Right lobe of liver (tissue), 6 donors: ENCODE results near the gene MAST4. TPM values are rescaled to one million over a fixed set of nuclear protein-coding genes. Genes with fewer than 3 reads are reported as not detected.

ENCODE experiments used
- ATAC-seq, 4 donors: fragments of 200-7000 bp; cut with Tn5 transposase; one replicate each; pipeline ENCODE4 v1.9.1; 2020; ENCODE audit warnings: mild to moderate bottlenecking in 4 of 4, moderate library complexity in 4 of 4
- DNase-seq, 3 donors: peaks; one replicate each; pipeline ENCODE4 v3.0.0-alpha.2; 2020
- H3K27ac ChIP-seq, 3 donors: fragments of 200-600 bp; one replicate each; pipeline ENCODE4 v1.8.0; 2022
- H3K27me3 ChIP-seq, 2 donors: fragments of 200-600 bp; one replicate each; pipeline ENCODE4 v1.8.0; 2022
- H3K36me3 ChIP-seq, 4 donors: fragments of 200-600 bp; sonication (generic) in 1 of 4; one replicate each; pipeline versions ENCODE4 v1.5.1 to v1.8.0; 2017 to 2022; ENCODE audit warnings: control low read depth in 1 of 4
- H3K4me1 ChIP-seq, 4 donors: fragments of 200-600 bp; sonication (generic) in 1 of 4; one replicate each; pipeline versions ENCODE4 v1.5.1 to v1.8.0; 2017 to 2022; ENCODE audit warnings: control low read depth in 1 of 4
- H3K4me3 ChIP-seq, 3 donors: fragments of 200-600 bp; one replicate each; pipeline ENCODE4 v1.8.0; 2022
- H3K9me3 ChIP-seq, 4 donors: fragments of 200-600 bp; sonication (generic) in 1 of 4; one replicate each; pipeline versions ENCODE4 v1.5.1 to v1.8.0; 2017 to 2022; ENCODE audit warnings: control low read depth in 1 of 4
- POLR2A ChIP-seq: fragments of 450-650 bp; IDR thresholded peaks from one replicate; pipeline ENCODE4 v1.6.1; 2017; ENCODE audit warnings: antibody characterized with exemption, mild to moderate bottlenecking
- WGBS: methylation state at CpG from one replicate; pipeline ENCODE4 v1.1.6; 2018; ENCODE audit warnings: low coverage, low lambda C conversion rate; ENCODE audit not compliant: insufficient coverage; ENCODE audit errors: missing lambda C conversion rate; 5-methylcytosine and 5-hydroxymethylcytosine counted together
- intact Hi-C, 2 donors: fragments of 100-400 bp; cut with DNase I; formaldehyde crosslinking; loops; one replicate each; pipeline versions ENCODE4 v1.11.2 to v1.14.1; 2022
- total RNA-seq, 6 experiments: library from RNA; depleted of rRNA in 2 of 6; stranded (reverse); fragments of >200 nt in 2 of 6; fragmentation: NEBNext Ultra II Directional in 3 of 6; extraction: Animal tissue kit (Norgen Biotek cat#: 25700) in 3 of 6; gene quantifications; one replicate each; pipeline versions ENCODE4 v1.1.0 to v1.2.4, GENCODE V29; 2016 to 2023
- TF ChIP-seq, protein P1 (sequence below), 4 donors: fragments of 200-600 bp in 3 of 4; fragments of 450-650 bp in 1 of 4; IDR thresholded peaks; one replicate each; pipeline versions ENCODE4 v1.5.1 to v1.8.0; 2016 to 2022; ENCODE audit warnings: antibody characterized with exemption in 4 of 4, mild to moderate bottlenecking in 2 of 4
- donor health status: DM: no; HTN: yes; CAD: no.
- donor health status: DM: no; HTN: no; CAD: no.
- donor health status: DM: no; HTN: no; CAD: no.
- donor health status: DM: no; HTN: yes; CAD: no.
- donor health status: DM: no; HTN: yes; CAD: no.

The MAST4 gene
- total RNA-seq, 6 experiments from 2014 or later, result 9.4 to 23.5 (median 13.9) TPM

DNA sequence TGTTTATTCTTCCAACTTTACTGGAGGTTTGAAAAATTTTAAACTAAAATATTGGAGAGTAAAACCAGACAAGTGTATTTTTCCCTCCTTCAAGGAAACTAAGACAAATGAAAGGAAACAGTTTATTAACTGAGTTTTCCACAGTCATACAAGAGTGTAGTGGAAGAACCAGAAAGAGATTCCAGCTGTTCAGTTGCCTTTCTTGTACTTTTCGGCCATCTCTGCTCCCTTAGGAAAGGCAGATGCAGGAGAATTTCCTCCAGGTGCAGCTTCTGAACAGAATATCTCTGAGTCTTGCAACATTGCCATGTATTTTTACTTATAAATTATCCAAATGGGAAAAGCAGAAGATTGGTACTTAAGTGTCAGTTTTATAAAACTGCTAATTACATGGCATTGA, 217.1 kb downstream of the MAST4 start:
- ATAC-seq, result no peak
- H3K9me3 ChIP-seq, result no peaks in the 10 kb centered on the region
- DNase-seq, result no peak
- H3K27ac ChIP-seq, result no peak overlapping the region
- 67% methylated on average over 1 of the region's 1 CpG for WGBS
- no peak overlapping the region for H3K4me3 ChIP-seq
- H3K36me3 ChIP-seq, result no peaks in the 10 kb centered on the region
- no peaks in the 10 kb centered on the region for H3K27me3 ChIP-seq
- peaks cover 0 to 6% (median 1%) of the 10 kb centered on the region in 4 donors for H3K4me1 ChIP-seq
- TF ChIP-seq POLR2A, result no peak
- TF ChIP-seq, protein P1, sequence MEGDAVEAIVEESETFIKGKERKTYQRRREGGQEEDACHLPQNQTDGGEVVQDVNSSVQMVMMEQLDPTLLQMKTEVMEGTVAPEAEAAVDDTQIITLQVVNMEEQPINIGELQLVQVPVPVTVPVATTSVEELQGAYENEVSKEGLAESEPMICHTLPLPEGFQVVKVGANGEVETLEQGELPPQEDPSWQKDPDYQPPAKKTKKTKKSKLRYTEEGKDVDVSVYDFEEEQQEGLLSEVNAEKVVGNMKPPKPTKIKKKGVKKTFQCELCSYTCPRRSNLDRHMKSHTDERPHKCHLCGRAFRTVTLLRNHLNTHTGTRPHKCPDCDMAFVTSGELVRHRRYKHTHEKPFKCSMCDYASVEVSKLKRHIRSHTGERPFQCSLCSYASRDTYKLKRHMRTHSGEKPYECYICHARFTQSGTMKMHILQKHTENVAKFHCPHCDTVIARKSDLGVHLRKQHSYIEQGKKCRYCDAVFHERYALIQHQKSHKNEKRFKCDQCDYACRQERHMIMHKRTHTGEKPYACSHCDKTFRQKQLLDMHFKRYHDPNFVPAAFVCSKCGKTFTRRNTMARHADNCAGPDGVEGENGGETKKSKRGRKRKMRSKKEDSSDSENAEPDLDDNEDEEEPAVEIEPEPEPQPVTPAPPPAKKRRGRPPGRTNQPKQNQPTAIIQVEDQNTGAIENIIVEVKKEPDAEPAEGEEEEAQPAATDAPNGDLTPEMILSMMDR (IDR thresholded peaks at IDR 0.05), result no peak
- intact Hi-C loops, result no loop called here

DNA sequence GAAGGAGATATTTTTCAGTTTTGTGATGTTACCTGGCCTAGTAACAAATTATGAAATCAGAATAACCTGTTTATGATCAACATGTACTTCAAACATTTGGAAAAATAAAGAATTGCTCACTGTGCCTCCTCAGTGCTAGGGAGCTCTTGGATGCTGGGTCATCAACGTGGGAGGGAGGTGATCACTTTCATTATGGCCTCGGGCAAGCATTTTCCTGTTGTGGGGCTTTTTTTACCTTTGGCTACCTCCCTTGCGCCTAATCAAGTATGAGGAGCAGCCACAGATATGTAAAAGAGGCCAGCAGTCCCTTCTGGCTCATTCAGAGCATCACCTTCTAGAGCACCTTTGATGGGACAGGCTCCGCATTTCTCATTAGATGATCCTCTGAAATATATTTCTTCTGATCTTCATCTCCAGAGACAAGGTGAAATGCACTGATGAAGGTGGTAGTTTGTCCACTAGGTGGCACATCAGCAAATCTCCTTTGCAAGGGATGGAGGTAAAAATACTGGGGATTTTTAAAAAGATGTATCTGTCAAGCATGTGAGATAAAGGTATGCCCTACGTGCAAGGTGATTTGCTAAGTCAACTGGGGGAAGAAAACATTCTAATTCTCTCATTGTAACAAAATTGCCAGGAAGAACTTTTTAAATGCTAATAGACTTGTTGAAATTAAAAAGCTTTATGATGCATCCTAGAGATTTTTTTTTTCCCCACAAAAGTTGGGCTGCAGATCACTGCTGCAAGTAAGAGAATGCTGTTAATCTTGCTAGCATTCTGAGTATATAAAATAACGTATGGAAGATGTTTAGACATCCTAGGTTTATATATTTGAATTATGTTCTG, 218.2 kb downstream of the MAST4 start:
- H3K27me3 ChIP-seq, result no peaks in the 10 kb centered on the region
- 30% methylated on average over 6 of the region's 6 CpGs for WGBS
- intact Hi-C loops, result no loop called here
- H3K9me3 ChIP-seq, result no peaks in the 10 kb centered on the region
- peak; percentile 49 to 67 (median 60) for ATAC-seq
- H3K4me1 ChIP-seq, result peaks cover 0 to 16% (median 7%) of the 10 kb centered on the region in 4 donors
- no peak for TF ChIP-seq POLR2A
- TF ChIP-seq, protein P1 (IDR thresholded peaks at IDR 0.05), result peak; percentile 73 to 78 (median 76)
- no peak overlapping the region for H3K4me3 ChIP-seq
- H3K36me3 ChIP-seq, result no peaks in the 10 kb centered on the region
- no peak overlapping the region for H3K27ac ChIP-seq
- no peak for DNase-seq

DNA sequence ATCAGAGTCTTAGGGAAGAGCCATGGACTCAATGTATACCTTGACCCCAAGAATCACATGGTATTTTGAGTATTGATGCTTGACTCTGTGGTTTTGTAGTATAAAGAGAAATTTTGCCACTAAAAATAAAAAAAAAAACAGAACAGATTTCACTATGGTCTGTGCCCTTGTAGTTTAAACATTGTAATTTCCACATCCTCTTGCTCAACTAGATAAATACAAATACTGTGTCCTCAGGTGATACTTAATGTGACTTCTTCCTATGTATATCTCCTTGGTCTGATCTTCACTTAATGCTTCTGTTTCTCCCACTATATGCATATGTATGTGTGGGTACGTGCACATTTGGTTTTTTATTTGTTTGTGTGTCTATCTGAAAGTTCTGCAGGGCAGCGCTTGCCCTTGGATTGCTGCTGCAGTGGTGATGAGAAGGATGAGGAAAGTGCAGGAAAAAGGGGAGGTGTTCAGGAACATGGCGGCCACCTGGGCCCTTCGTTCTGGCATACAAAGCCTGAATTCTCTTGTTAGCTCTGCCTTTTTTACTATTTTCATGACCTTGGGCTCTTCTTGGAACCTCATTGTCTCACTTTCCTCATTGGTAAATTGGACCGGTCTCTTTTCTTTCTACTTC, 222.2 kb downstream of the MAST4 start:
- Histone ChIP-seq H3K9me3 (no peaks in the 10 kb centered on the region), H3K27me3 (no peaks in the 10 kb centered on the region), H3K4me3 (no peak overlapping the region), H3K4me1 (peaks cover 0 to 16% (median 7%) of the 10 kb centered on the region in 4 donors), H3K27ac (no peak overlapping the region), H3K36me3 (no peaks in the 10 kb centered on the region)
- intact Hi-C loops, result no loop called here
- DNase-seq (no peak), ATAC-seq (peak; percentile 79 to 86 (median 82))
- WGBS, result 43% methylated on average over 5 of the region's 5 CpGs
- no peak for TF ChIP-seq POLR2A
- TF ChIP-seq, protein P1 (IDR thresholded peaks at IDR 0.05), result no peak

- Histone ChIP-seq H3K4me1 (peaks cover 0 to 16% (median 7%) of the 10 kb centered on the region in 4 donors), H3K36me3 (no peaks in the 10 kb centered on the region), H3K9me3 (no peaks in the 10 kb centered on the region), H3K4me3 (no peak overlapping the region), H3K27me3 (no peaks in the 10 kb centered on the region), H3K27ac (no peak overlapping the region)
- DNase-seq (no peak), ATAC-seq (peak; percentile 81 to 86 (median 82))
- TF ChIP-seq, protein P1 (IDR thresholded peaks at IDR 0.05), result no peak
- no peak for TF ChIP-seq POLR2A
- 40% methylated on average over 4 of the region's 4 CpGs for WGBS
- intact Hi-C loops, result no loop called here
Observed at GRCh38 chr5:66818935-66819328, 222.7 kb downstream of the MAST4 start.
